HuH-7.5 (cell line): ENCODE results near the gene PSTPIP1.

Source experiments
- DNase-seq: peaks from one replicate; pipeline ENCODE4 v3.0.0; 2011; ENCODE audit warnings: low spot score

The PSTPIP1 gene

DNA sequence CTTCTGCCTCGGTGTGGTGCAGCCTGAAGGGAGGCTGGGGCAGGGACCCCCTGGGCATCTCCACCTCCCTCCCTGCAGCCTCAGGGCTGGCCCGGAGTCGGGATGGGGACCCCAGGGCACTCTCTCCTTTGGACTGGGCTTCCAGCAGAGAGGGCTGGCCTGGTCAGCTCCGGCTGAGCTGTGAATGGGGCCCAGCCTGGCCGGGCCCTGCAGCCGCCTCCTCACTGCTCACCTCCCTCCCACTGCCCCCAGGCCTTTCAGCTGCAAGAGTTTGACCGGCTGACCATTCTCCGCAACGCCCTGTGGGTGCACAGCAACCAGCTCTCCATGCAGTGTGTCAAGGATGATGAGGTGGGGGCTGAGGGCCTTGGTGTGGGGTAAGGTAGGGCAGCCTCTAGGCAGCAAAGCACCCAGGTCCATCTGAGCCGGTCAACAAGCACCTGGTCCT, 36.0 kb downstream of the PSTPIP1 start:
- DNase-seq, result peak; percentile 18

DNA sequence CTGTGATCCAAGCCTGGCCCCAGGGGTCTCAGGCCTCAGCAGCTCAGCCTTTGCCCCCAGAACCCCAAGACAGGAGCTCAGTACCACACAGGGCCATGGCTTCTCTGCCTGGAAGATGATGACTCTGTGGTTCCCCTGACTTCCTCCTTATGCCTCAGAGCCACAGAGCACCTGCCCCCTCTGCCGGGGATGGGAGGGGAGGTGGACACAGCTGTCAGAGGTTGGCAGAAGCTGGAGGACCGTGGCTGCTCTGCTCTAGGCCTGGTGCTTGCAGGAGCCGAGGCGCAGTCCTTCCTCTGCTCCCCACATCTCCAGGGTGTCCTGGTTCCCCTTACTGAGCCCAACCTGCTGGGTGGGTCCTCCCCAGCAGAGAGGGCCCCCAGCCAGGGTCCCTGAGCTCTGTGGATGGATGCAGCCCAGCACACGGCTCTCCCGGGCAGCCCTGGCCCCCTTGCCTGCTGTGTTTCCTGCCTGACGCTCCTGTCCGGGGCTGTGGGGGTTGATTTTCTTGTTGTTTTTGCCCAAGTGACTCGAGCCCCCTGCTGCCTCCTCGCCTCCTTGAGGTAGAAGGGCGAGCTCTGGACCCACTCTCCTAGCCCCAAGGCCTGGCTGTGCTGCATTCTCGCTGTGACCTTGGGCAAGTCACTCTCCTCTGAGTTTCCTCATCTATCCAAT, 36.6 kb downstream of the PSTPIP1 start:
- peak; percentile 13 for DNase-seq

DNA sequence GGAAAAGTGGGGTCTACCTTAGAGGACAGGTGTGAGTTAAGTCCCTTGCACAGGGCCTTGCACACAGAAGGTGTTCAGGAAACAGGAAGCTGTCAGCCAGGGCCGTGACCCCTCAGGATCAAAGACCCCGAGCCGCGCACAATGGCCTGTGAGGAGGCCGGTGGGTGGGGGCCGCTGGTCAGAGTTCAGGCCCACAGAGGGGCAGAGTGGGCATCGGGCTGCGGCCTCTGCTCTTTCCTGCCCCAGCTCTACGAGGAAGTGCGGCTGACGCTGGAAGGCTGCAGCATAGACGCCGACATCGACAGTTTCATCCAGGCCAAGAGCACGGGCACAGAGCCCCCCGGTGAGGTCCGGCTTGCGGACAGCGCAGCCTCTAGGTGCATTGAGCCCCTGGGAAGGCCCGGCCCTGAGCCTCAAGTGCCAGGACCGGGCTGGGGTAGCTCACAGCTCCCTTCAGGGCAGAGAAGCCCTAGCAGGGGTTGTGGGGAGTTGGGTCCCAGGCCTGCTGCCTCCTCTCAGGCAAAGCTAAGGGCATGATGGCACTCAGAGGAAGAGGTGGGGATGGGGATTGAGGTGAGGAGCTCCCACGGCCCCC, 37.2 kb downstream of the PSTPIP1 start:
- peak; percentile 13 for DNase-seq

DNA sequence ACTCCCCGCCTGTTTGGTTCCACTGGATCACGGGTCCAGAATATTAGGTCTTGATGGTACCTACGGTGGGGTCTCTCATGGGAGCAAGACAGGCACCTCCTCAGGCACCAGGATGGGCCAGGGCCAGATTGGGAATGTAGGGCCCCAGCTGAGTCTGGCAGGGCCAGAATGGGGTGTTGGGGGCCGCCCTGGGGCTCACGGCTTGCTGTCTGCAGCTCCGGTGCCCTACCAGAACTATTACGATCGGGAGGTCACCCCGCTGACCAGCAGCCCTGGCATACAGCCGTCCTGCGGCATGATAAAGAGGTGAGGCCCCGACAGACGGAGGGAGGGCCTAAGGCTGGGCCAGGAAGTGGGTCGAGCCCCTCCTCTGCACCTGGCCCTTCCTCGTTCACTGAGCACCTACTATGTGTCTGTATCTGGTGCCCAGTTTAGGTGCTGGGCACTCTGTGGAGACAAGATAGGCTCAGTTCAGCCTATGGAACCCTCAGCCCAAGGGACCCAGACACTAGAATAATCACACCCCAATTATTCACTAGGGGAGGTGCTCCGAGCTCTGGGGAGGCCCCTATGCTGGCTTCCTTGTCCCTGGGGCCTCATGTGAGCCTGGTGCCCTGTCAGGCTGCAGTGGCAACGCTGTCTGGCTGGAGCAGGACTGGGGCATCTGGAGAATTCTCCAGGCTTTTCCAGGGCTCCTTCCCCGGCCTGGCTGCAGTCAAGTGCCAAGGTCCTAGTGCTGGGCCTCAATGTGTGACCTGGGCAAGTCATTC, 37.9 kb downstream of the PSTPIP1 start:
- DNase-seq, result no peak

DNA sequence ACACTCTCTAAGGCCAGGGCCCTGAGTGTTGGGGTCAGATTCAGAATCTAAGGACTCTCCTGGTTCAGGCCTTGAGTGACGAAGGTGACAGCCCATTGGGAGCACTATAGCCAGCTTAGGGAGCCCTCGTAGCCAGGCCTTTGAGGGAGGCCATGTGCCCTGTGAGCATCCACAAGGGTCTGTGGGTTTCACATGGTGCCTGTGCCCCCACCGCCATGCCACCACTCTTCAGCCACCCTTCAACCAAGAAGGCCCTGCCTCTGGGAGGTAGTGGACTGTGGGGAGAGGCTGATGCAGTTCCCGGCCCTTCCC, 38.4 kb downstream of the PSTPIP1 start:
- peak; percentile 15 for DNase-seq

DNA sequence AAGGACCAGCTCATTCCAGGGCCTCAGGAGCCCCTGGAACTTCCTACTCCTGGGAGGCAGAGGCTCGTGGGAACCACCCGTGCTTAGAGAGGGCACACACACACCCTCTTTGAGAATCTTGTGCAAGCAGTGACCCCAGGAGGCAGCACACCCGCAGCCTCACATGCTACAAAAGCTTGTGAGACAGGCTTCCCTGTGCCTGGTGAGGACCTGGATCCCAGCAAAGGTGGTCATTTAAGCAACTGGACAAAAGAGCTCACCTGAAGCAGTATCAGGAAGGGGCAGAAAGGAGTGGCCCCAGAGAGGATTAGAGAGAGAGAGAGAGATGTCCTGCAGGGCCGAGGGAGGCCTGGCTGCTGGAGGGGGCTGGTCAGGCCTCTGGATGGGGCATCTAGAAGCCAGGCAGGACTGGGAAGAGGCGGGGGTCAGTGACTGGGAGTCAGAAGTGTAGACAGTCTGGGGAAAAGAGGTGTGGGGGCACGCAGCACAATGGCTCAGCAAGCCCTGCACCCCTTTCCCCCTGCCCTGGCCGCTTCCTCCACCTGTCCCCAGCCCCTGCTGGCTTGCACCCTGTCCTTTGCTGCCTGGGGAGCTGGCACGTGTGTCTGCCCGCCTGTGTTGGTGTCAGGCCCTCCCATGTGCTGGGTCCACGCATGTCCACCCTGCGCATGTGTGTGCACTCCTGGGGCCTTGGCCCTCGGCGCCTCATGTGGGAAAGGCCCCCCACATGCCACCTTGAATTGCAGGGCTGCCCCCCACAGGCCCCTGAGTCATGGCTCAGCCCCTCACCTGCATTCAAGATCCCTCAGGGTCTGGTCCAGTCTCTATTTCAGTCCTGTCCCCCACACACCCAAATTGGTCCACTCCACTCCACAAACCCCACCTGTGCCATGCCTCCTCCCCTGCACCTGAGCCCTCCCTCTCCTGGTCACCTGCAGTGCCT, 39.1 kb downstream of the PSTPIP1 start:
- peak; percentile 15 for DNase-seq

DNA sequence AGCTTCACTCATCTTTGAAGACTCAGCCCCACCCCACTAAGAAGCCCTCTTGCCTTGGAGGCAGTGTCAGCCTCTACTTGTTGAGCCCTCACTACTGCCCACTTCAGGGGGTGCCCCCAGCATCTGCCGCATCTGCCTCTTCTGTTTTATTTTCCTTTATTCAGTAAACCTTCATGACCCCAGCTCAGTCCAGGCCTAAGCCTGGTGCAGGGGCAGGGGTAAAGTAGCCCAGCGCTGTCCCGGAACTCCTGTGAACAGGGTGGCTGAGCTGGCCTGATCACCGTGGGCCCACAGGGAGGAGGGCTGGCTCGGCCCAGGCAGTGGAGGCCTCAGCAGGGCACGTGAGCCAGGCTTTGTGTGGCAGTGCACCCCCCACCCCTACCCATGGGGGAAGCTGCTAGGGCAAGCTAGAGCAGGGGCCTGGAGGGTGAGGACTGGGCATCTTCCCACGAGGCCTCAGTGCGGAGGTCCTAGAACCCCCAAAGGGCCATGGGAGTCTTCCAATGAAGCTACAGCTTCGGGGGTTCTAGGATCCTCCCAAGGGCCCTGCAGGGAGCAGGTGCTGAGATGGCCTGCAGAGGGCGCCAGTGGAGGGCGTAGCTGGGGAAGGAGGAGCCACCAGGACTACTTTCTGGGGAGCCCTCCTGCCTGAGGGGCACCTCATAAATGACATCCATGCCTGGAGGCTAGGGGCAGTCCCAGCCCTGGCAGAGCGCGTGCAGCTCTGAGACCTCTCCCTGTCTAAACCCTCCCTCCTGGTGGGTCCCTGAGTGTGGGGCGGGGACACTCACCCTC, 40.0 kb downstream of the PSTPIP1 start:
- DNase-seq, result peak; percentile 80

DNA sequence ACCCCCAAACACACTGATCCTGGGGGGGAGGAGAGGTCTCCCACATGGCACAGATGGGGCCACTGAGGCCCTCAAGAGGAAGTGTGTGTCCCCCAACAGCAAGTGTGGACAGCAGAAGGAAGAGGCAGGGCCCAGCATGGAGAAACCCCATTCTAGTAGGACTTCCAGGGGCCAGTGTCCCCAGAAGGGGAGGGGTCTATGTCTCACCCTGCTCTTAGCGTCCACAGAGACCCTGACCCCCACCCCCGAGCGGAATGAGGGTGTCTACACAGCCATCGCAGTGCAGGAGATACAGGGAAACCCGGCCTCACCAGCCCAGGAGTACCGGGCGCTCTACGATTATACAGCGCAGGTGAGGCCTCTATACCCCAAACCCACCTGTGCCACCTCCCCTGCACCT, 40.7 kb downstream of the PSTPIP1 start:
- no peak for DNase-seq

DNA sequence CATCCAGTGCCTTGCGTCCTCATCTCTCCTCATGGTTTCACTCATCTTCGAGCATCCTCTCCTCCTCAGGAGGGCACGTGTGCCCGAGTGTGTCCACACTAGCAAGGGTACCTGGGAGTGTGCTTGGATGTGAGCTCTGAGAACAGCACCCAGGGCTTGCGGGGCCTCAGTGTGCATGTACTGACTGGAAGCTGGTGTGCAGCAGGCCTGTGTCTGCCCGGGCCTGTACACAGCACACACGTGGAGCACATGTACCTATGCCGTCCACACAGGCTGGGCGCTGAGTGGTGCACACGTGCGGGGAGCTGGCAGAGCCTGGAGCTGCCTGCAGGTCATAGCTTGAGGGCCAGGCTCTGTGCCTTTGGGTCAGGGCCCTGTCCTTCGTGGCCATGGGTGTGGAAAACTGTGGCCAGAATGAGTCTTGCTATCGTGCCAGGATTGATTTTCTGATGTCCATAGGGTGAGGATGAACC, 41.1 kb downstream of the PSTPIP1 start:
- no peak for DNase-seq

DNA sequence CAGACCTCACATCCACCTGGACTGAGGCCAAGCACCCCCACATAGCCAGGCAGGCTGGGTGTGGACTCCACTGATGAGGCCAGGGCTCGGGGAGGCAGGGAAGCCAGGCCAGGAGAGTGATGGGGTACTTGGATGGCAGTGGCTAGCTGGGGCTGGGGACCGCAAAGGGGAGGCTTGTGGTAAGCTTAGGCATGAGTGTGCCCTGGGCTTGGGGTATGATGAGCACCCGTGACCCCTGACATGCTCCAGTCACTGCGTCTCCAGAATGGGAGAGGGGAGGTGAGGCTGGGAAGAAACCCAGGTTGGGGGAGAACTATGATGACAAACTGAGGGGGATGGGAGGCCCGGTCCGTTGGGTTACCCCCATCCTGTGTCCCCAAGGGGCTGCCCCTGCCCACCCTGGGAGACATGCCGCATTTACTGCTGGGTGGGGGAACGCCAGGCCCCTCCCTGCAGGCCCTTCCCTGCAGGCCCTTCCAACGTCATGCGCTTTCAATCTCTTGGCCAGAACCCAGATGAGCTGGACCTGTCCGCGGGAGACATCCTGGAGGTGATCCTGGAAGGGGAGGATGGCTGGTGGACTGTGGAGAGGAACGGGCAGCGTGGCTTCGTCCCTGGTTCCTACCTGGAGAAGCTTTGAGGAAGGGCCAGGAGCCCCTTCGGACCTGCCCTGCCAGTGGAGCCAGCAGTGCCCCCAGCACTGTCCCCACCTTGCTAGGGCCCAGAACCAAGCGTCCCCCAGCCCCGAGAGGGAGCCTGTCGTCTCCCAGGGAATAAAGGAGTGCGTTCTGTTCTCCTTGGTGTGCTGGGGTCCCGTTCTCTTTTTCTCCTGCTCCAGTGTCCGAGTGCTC, 41.8 kb downstream of the PSTPIP1 start:
- no peak for DNase-seq

DNA sequence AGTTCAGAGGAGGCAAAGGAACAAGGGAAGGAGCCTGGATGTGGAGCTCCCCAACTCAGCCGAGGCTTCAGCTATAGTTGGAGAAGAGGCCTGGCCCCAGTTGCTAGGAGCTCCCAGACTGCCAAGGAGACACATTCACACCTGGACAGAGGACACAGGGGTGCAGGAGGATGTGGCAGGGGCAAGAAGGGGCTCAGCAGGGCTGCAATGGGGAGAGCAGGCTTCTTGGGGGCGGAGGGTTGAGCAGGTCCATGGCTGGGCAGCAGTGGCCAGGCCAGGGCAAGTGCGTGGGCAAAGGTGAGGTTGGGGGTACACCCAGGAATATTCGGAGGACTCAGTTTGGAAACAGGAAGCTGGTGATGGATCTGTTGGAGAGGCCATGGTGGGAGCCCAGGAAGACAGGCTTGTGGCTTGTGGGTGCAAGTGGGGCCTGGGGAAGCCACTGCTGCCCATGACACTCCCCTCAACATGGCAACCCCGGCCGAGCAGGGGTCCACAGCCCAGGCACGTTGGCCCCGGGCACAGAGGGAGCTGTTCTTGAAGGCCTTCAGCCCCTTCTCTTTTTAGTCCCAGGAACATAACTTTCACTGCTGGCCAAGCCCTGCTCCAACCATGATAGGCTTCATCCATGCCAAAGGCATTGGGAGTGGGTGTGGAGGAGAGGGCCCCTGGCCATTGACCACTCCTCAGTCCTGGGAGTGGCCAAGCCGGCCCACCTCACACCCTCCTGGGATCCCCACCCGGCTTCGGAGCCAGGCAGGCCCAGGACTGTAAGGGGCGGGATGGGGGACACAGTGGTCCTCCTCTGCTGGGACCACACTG, 42.7 kb downstream of the PSTPIP1 start:
- DNase-seq, result peak; percentile 37

DNA sequence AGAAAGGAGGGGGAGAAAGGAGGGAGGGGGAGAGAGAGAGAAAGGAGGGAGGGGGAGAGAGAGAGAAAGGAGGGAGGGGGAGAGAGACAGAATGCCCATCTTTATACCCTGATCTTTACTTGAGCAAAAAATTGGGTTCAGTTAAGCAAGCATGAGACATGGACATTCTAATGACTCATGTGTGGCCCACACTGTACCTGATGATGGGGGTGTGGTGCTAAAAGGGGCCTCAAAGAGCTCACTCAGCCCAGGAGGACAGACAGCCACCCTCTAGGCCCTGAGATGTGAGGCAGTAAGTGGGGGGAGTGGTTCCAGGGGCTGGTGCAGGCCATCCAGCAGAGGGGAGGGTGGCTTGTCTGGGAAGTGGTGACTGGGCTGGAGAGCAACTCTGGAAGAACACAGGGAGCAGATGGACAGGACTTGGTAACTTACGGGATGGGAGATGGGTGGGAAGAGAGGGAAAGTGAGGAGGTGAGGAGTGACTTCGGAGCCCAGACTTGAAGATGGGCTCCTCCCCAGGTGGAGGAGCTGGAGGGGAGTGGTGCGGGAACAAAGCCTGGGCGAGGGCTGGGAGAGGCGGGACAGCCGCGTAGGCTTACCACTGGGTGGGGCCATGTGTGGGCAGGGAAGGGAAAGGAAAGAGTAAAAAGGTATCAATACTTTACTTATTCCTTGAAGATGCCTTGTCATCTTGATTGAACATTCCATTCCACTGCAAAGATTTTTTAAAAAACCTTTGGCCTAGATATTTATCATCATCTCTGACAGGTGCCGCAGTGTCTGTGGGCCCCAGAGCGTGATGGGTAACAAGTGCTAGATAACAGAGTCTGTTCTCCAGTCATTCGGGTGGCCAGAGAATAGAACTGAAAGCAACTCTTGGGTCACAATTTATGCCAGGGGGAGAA, 43.6 kb downstream of the PSTPIP1 start:
- DNase-seq, result no peak

DNA sequence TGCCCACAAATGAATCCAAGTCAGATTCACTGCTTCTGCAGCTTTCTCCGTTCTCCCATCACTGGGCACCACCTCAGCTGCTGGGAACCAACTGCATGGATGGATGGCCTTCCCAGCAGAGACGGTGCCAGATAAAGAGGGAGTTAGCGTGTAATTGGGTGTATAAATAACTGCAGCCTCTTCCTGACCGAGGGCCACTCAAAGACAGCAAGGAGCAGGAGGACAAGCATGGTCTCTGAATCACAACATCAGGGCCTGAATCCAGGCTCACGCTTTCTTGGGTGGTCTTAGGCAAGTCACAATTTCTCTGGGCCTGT, 44.2 kb downstream of the PSTPIP1 start:
- DNase-seq, result no peak

DNA sequence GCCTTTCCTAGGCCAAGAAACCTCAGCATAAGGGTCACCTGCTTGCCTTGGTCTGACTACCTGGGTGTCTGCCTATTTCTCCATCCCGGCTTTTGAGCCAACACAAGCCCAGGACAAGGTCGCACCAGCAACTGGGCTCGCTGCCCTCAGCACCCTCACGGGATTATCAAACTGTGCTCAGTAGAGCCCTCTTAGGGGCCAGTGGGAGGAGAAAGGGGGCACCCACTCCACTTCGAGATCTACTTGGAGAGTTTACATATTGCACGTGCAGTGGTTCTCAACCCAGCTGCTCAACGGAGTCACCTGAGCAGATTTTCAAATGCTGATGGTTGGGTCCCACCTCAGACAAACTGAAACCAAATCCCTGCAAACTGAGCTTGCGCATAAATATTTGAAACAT, 44.9 kb downstream of the PSTPIP1 start:
- no peak for DNase-seq

DNA sequence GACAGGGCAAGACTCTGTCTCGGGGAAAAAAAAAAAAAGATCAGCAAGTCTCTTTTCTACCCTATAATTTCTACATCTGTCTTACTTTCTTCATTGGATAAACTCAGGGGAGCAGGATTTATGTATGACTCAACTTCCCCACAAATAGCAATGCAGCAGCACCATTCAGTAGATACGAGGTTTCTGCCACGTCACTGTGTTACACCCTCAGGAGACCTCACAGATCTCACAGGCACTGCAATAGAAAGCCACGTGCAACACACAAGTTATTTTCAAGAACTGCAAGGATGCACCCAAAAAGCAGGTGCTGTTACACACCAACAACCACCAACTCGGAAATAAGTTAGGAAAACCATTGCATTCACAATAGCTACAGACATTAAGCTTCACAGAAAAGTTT, 45.7 kb downstream of the PSTPIP1 start:
- no peak for DNase-seq

DNA sequence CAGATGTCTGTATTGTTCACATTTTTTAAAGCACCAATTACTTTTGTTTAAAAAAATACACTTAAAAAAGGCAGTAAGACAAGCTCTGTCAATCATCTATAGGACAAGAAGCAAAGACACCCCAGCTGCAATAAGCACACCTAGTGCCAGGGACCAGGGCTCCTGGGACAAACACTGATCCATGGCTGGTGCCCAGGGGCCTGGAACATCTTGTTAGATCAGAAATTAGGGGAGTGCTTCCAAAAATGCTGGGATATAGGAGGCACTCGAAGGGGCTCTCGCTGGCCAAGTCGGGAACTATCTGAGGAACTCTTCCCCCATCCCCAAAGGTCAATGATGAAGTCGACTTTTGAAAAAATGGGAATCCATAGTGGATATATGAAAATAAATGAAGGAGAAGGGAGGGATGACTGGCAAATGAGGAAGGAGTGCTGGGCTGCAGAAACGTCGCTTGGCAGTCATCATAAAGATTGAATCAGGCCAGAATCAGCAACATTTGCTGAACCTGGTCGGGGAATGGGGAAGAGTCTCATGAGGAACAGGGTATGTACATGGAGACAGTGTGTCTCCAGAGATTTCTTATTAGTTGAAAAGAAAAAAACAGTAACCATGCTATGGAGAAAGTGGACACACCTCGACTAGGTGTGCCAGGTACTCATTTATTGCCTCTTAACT, 47.5 kb downstream of the PSTPIP1 start:
- DNase-seq, result no peak

DNA sequence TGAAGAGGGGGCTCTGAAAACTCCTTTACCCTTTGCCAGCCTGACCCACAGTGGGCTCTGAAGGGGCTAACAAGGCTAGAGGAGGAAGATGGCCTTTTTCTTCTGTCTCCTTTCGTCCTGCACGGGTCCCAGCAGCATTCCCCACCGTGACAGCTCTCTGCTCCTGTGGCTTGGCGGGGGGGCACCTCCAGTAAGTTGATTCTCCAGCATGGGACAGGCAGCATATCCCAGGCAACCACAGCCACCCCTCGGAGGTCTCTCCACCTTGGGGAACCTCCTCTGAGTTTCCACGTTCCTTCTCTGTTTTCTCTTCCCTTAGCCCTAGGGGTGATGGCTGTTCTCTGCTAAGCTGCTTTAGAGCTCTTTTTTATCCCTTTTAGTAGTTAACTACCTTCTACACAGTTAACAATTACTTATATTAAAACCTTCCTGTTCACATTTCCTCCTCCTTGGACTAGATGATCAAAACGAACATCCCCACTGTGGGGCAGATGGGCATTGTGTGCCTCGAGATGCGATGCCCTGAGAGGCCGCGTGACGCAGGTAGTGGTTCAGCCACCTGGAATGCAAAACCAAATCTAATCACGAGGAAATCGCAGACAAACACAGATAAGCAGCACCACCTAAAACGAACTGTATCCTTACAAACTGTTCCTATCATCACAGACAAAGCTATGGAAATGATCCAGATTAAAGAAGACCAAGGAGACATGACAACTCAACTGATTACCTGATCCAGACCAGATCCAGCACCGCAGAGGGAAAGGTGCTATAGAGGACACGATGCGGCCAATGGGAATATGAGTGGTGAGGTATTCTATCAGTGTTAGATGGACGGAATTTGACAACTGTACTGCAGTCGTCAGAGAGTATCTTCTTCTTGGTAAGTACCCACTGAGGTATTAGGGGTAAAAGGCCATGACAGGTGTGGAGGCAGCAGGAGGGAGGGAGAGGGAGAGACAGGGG, 48.3 kb downstream of the PSTPIP1 start:
- DNase-seq, result no peak
